ENCODE results near the gene MACROD2.

The MACROD2 gene

GRCh38 chr20:15542655-15543054 is 1547.3 kb downstream of the MACROD2 start:
- no peak for ATAC-seq

DNA sequence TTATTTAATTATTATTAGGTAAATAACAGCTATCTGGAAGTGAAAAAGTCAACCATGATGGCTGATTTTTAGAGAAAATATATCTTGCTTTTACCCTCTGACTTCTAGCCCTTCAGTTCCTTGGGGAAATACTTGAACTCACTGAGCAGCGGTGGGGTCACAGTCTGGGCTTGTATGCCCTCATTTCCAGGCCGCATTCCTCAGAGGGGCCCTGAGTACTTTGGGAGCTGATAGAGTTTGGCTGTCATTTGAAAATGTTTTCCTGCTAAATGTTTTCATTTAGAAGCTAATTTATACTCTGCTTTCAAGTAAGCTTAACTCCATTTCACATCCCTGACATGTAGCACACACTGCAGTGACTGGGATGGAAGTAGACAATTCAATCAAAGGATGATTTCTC is 1549.4 kb downstream of the MACROD2 start:
- DNase-seq (no peak), ATAC-seq (no peak)

More at GRCh38 chr20:15542655-15543054, 1547.3 kb downstream of the MACROD2 start:
- DNase-seq, result no peak

DNA sequence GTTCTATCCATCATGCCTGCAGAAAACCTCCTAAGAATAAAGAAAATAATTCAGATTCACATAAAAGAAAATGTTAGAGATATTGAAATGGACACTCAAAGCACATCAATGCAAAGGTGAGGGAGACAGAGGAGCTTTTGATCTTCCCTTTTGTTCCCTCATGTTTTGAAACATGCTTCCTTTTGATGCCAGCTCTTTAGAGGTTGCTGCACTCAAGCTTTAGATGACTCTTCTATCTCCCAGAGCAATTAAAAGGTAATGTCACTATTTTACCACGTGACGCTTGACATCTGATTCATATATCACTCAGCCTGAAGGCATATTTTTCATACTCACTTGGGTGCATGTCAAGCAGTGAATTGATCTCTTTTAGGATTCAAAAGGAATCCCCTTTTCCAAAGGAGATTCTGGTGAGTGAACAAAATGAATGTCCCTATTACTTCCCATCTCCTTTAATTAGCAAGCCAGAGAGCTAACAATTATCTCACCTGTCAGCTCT is 1551.3 kb downstream of the MACROD2 start:
- no peak for DNase-seq
- ATAC-seq, result no peak

GRCh38 chr20:15547119-15547518 is 1551.8 kb downstream of the MACROD2 start:
- no peak for DNase-seq
- no peak for ATAC-seq

- ATAC-seq, result no peak
- no peak for DNase-seq
Measured at GRCh38 chr20:15550116-15550870, 1555.0 kb downstream of the MACROD2 start.

GRCh38 chr20:15555913-15556312 is 1560.6 kb downstream of the MACROD2 start:
- DNase-seq, result no peak

DNA sequence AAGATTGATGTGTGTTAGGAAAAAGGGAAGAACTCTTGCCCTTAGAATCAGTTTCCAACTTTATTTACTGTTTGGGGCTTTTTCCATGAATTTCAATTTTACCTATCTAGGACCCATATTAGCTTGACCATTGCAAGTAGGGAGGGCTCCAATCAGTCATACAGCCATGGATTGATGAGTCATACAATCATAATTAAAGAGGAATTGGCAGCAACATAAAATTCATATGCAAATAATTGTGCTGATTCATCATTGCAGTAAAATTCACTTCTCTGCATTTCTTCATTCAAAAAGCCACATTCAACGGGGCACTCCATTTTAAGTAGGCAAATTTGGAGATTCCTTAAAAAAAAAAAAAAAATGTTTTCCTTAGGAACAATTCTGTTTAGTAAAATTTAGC is 1561.6 kb downstream of the MACROD2 start:
- no peak for ATAC-seq
- DNase-seq, result no peak

More at GRCh38 chr20:15555913-15556312, 1560.6 kb downstream of the MACROD2 start:
- no peak for ATAC-seq

DNA sequence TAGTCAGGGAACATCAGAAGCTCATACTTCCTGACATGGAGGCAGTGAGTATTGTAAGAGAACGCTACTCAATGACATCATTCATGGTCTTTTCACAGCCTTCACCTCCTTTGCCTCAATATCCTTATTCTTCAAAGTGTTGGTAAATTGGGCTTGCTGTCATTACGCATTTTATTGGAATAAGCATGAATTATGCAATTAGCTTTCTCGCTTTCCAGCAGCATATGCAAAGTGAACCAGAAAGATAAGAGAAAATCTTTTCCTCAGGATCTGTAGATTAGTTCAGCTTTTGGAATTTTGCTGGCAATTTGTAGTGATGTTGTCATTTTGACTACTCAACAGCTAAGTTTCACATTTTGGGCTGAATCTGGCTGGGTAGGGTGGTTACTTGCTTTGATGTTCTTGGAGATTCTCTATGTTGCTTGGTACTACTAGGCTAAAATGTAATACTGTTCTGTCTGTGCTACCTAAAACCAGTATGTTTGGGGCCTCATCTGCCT is 1565.8 kb downstream of the MACROD2 start:
- ATAC-seq (no peak), DNase-seq (no peak)

DNA sequence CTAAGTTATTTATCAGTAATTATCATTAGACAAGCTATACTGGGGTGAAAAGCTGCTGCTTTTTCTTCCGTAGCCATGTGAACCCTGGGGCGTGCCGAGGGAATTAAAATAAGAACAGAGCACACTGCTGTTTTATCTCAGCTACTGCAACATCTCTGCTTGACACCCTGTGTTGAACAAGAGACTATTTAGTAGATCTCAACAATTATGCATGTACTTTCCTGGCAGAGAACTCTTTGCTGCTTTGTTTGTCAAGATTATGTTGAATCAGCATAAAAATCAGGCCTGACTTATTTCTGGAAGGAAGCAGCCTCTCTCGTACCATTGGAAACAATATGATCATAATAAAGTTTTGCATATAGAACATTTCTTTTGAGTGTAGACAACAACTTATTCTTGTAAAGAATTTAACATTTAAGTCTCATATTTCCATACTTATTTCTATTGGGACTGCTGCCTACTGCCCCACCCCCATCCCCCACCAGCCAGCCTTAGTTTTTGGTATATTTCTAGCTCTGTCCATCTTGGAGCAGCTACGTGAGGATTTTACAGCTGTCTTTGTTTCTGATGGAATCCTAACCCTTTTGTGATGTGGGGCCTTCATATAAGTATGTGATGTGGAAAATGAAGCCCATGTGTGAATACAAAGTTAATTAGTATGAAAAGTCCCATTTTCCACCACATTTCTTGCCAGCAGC is 1566.5 kb downstream of the MACROD2 start:
- no peak for DNase-seq
- no peak for ATAC-seq

DNA sequence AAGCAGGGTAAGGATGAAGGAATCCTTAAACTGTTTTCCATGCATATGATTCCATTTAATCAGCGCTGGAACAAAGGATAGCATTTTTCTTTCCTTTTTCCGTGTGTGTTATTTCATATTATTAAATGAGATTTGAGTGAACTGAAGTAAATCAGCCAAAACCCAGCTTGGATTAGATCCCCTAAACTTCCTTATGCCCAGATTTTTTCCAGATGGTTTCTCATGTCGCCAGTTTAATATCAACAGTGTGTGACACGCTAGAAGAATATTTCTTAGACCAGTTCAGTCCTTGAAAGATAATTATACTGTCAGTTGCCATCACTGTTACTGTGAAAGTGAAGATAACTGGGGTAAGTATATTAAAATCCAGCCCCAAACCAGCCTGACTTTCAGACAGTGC is 1568.5 kb downstream of the MACROD2 start:
- no peak for DNase-seq
- no peak for ATAC-seq

DNA sequence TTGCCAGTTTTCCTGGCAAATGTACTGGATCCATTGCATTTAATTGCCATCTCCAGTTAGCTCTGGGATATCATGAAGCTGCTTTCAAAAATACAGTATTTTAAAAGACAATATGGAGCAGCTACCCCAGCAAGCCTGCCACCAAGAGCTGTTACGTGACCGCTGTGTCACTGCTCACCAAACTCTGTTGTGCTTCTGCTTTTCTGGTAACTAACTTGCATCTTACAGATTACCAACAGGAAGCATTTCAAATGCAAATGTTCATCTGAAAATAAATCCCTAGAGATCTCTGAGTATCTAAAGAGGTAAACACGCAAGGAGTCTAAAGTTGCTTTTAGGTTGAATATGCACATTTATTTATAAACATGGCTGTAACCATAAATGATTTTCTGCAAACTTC is 1569.7 kb downstream of the MACROD2 start:
- no peak for DNase-seq
- no peak for ATAC-seq

DNA sequence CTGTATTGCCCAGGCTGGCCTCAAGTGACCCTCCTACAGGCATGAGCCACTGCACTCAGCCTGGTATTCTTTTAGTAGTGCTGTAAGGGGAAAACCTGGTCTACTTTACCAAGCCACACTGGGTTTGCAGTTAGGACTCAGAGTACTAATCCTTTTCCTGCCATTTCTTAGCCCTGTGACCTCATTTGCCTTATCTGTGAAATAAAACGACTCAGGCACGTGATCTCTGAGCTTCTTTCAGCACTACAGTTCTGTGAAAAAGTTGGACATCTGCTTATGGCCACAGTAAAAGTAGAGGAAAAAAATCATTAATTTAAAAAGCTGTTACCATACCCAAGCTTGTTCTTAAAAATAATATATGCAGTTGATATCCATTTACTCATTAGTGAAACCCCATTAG is 1570.5 kb downstream of the MACROD2 start:
- ATAC-seq, result no peak
- no peak for DNase-seq

DNA sequence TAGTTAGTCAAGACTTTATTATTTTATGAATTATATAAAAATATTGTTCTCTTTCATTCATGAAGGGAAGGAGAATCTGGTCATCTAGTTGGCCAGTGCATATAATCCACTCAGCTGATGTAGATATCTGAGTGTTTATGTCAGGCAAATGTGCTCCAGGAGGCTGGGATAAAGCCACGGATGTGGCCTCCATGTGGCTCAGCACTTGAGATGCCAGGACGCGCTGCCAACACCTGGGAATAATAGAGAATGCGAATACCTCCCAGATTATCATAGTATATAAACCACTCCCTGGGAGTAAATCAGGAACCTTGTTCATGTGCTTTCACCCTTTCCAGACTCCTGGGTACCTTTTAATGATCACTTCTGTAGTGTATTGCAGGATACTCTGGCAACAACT is 1571.9 kb downstream of the MACROD2 start:
- DNase-seq (no peak), ATAC-seq (no peak)

DNA sequence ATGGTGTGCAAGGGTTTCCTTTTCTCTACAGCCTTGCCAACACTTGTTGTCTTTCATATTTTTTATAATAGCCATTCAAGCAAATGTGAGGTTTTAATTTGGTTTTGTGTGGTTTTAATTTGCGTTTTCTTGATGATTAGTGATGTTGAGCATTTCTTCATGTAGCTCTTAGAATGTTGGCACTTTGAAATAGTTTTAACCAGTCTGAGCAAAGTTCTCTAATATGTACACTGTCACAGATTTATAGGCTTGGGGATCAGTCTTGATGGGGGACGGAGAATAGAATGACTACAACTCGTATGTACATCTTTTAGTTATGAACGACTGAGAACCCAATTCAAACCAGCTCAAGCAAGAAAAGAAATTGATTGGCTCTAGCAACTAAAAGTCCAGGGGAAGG is 1574.8 kb downstream of the MACROD2 start:
- ATAC-seq (no peak), DNase-seq (no peak)

DNA sequence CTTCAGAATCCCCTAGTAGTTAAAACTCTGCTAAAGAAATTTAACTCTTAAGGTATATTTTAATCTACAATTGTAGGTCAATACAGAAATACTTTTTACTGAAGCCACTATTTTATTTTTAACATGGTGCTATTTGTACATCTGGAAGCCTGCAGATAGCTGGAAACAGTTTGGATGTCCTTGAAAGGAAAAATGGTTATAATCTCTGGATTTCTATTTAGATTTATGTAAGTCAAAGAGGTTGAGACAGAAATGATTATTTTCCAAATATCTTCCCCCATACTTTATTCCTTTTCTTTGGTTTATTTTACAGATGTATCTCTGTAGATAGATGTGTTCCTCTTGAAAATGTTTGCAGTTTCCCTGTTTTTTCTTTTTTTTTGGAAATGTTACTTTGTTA is 1575.7 kb downstream of the MACROD2 start:
- ATAC-seq (no peak), DNase-seq (no peak)

GRCh38 chr20:15575255-15575654 is 1579.9 kb downstream of the MACROD2 start:
- DNase-seq, result no peak
- ATAC-seq, result no peak

DNA sequence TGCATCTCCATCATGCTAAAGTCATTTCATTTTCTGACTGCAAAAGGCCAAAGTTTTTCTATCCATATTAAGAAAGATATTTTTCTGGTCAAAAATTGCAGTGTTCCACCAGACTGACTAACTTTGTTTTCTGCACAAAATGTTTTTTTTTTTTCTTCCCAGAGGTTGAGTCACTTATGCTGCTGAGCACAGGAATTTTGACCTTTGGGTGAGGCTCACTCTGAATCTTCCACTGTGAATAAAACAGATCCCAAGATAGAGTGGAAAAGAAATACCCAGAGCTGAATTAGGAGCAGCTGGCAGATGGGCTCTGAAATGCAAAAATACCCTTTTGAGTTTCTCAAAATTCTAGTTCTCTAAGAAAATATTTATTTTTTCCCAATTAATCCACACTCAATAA is 1581.1 kb downstream of the MACROD2 start:
- no peak for DNase-seq

DNA sequence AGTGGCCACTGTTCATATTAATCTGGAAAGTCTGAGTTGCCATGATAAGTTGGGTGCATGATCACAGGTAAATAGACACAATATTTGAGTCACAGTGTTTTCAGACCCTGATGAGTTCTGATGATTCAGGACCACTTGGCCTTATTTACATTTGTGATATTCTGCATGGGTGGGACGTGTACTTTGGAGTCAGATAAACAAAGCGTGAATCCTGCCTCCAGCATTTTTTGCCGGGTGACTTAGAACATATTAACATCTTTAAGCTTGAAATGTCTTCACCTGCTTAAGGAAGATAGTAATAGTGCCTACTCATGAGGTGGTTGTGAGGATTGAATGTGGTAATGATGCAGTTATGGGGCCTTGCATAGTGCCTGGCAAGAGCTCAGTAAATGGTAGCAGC is 1582.8 kb downstream of the MACROD2 start:
- no peak for DNase-seq
- no peak for ATAC-seq

More for the DNA sequence above, 1581.1 kb downstream of the MACROD2 start:
- no peak for ATAC-seq

GRCh38 chr20:15579688-15580087 is 1584.4 kb downstream of the MACROD2 start:
- ATAC-seq, result no peak

DNA sequence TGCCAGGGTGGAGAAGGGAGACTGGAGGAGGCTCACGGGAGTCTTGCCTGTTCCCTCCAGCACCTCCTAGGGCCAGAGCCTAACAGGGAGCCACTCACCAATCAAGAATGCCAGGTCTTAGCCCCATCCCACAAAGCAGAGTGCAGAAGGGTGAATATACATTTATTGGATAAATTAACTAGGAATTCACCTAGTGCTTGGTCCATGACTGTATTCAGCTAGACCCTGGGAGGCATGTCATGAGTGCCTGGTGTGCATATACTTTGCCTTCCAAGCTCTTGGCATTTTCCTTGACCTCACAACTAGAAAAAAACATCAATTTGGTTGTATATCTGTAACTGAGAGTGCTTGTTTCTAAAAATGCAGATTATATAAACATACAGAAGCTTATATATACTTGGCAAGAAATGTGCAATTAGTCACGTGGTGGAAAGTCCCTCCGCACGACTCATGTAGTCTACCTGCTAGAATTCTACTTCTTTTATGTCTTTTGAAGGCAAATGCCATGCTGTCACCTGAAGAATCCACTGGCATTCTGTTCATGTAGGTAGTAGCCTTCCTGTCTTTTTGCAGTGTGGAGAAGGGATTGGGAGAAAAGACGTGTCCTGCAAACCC is 1586.9 kb downstream of the MACROD2 start:
- DNase-seq (no peak), ATAC-seq (no peak)

More at GRCh38 chr20:15579688-15580087, 1584.4 kb downstream of the MACROD2 start:
- no peak for DNase-seq

DNA sequence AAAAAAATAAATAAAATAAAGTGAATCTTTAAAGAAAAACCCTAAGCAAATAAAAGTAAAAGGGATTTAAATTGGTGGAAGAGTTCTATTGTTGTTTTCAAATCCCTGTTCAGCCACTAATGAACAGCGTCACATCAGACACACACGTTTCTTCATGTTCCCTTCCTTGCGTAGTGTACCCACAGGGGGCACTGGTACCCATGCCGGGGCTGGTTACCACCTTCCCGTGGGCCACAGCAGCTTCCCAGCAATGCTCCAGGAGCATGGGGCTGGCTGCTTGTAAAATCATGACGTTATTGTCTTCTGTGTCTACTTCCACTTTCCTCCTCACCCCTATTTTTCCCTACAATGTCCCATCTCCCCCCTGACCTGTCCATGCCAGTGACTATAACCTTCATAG is 1589.2 kb downstream of the MACROD2 start:
- no peak for DNase-seq
- ATAC-seq, result no peak

DNA sequence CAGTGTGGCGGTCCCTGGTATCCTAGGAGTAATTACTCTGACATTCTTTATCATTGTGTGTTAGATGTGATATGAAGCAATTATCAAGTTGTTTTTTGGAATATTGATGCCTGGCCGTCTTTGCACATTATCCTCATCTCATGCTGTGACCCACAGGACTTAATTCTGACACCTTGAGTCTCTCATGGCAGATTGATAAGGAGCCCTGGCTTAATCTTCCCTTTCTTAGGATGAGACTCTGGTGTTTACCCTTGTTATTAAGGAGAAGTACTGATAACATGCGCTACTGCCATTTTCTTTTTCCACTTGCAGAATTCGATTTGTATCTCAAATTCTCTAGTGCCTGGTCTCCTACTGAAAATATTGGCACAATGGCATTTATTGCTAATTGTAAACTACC is 1597.8 kb downstream of the MACROD2 start:
- DNase-seq (no peak), ATAC-seq (no peak)

DNA sequence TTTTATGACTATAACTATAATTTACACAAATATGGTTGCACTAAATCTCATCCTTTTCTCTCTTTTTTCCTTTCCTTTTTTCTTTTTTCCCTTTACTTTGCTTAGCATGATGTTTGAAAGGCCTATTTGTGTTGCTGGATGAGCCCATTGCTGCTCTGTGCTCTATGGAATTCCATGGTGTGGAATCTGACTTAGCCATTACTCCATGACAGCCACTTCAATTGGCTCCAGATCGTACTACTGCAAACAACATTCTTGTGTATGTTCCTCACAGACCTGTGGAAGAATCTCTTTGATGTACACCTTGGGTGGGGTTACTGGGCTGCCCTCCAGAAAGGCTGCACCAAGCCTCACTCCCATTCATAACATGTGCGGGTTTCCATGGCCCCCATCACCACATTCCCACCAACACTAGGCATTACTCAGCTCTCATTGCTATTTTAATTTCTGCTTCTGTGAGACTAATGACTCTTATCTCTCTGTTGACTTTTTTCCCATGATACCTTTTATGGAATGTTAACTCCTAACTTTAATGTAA is 1598.9 kb downstream of the MACROD2 start:
- no peak for ATAC-seq

More for the DNA sequence above, 1598.9 kb downstream of the MACROD2 start:
- DNase-seq, result no peak

Measured in stimulated activated naive CD8-positive, alpha-beta T cell treated with anti-CD3 and anti-CD28 coated beads, Interleukin-15, Interleukin-2, amounts not matched to agents 100 U/mL and 50 U/mL, for 24 hours (primary cell).